ENCODE measurements around the gene REC114. TPM values are rescaled to one million over a fixed set of nuclear protein-coding genes. Genes with fewer than 3 reads are reported as not detected.
A peak's percentile ranks its signal among the peaks of the same experiment; 100 is the strongest.

Gene REC114
- total RNA-seq, 1 experiment from 2014 or later = not detected

- TF ChIP-seq ZNF532 (CRISPR knock-in tag; IDR thresholded peaks at IDR 0.05; ENCODE audit: borderline replicate concordance) = no peak
- TF ChIP-seq ATF3 (CRISPR knock-in tag; conservative IDR thresholded peaks at IDR 0.05) = no peak
- no peak for TF ChIP-seq ZSCAN18 (CRISPR knock-in tag; IDR thresholded peaks at IDR 0.05)
- TF ChIP-seq E2F5 (CRISPR knock-in tag; IDR thresholded peaks at IDR 0.05) = no peak
Observed at GRCh38 chr15:73608475-73608874, 165.5 kb downstream of the REC114 start (continued).

GRCh38 chr15:73608941-73609340, 166.0 kb downstream of the REC114 start:
- Mint-ChIP-seq H3K36me3 (no peaks in the 10 kb centered on the region), H3K4me3 (no peak overlapping the region), H3K27ac (peak overlapping the region; percentile 3; the same call in 1 of the 2 replicates), H3K27me3 (ENCODE audit: low read depth) (0 out of 2 replicates have a peak, but pooled peaks cover 2% of the 10 kb centered on the region), H3K9me3 (no peaks in the 10 kb centered on the region), H3K4me1 (peaks cover 45% of the 10 kb centered on the region)
- ChIA-PET POLR2A (no interaction called here), CTCF (interaction anchor here (1.6 to 10.5 kb wide), 3 partner anchors 27 to 91 kb away, joined by 6 to 74 read pairs (median 8); no protein-coding TSS in a partner anchor)
- ATAC-seq (no peak), DNase-seq (ENCODE audit: low spot score) (no peak)
- TF ChIP-seq NFATC4 (CRISPR knock-in tag; IDR thresholded peaks at IDR 0.05) (no peak), IRF1 (CRISPR knock-in tag; IDR thresholded peaks at IDR 0.05) (no peak), ZNF396 (CRISPR knock-in tag; IDR thresholded peaks at IDR 0.05; ENCODE audit: borderline replicate concordance) (no peak), NR2C2 (CRISPR knock-in tag; IDR thresholded peaks at IDR 0.05) (no peak), PREB (CRISPR knock-in tag; IDR thresholded peaks at IDR 0.05; ENCODE audit: borderline replicate concordance) (no peak), FOXK1 (CRISPR knock-in tag; IDR thresholded peaks at IDR 0.05) (no peak), ATF6 (CRISPR knock-in tag; IDR thresholded peaks at IDR 0.05) (no peak), TCF7 (CRISPR knock-in tag; IDR thresholded peaks at IDR 0.05; ENCODE audit: low read depth) (no peak), ZNF281 (CRISPR knock-in tag; IDR thresholded peaks at IDR 0.05) (no peak), AFF4 (CRISPR knock-in tag; IDR thresholded peaks at IDR 0.05; ENCODE audit: borderline replicate concordance) (no peak)
